ENCODE data around the gene SMOC1. TPM values are rescaled to one million over a fixed set of nuclear protein-coding genes. Genes with fewer than 3 reads are reported as not detected.

SMOC1 gene
- total RNA-seq, 1 experiment from 2014 or later: not detected

DNA sequence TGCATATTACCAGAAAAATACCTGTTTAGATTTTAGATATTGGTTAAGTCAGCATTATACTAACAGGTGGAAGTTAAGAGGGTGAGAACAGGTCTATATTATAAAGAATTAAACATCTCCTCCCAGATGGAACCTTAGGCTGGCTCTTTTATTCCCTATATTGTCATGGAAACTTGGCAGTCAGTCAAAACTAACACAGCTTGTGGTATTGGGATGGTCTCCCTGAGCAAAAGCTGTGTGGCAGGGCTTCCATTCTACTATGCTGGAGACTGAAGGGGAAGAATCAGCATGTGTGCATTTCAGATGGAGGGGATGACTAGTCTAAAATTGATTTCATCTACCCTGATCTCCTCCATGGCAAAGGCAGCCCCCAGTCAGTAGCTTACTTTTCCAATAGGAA lies 66.7 kb downstream of the SMOC1 start:
- Histone ChIP-seq H3K27me3 (ENCODE audit: insufficient read depth, low read depth) (peaks cover 21% of the 10 kb centered on the region), H3F3A (ENCODE audit: insufficient read depth, low read depth) (no peaks in the 10 kb centered on the region), H3K4me2 (no peak overlapping the region), H3K27ac (no peak overlapping the region), H3K4me1 (replicated peaks; ENCODE audit: insufficient read depth) (no peaks in the 10 kb centered on the region), H3K4me3 (no peak overlapping the region), H3K79me2 (ENCODE audit: low read depth) (no peaks in the 10 kb centered on the region), H2AFZ (no peak overlapping the region), H4K20me1 (ENCODE audit: insufficient read depth) (no peaks in the 10 kb centered on the region), H3K9me2 (ENCODE audit: insufficient read depth) (no peaks in the 10 kb centered on the region), H3K9me3 (ENCODE audit: insufficient read depth, low read depth) (no peaks in the 10 kb centered on the region), H3K36me3 (ENCODE audit: low read depth) (no peaks in the 10 kb centered on the region)
- intact Hi-C loops (cut with micrococcal nuclease; ENCODE audit: unreplicated experiment): no loop called here
- TF ChIP-seq EZH2 (IDR thresholded peaks at IDR 0.05; ENCODE audit: low read depth): no peak
- no peak for TF ChIP-seq CTCF (conservative IDR thresholded peaks at IDR 0.05)
- BruUV-seq (replicated peaks): no TSS peak
- ChIA-PET CTCF (no interaction called here), POLR2A (ENCODE audit: unreplicated experiment) (no interaction called here)
- no peak for DNase-seq

DNA sequence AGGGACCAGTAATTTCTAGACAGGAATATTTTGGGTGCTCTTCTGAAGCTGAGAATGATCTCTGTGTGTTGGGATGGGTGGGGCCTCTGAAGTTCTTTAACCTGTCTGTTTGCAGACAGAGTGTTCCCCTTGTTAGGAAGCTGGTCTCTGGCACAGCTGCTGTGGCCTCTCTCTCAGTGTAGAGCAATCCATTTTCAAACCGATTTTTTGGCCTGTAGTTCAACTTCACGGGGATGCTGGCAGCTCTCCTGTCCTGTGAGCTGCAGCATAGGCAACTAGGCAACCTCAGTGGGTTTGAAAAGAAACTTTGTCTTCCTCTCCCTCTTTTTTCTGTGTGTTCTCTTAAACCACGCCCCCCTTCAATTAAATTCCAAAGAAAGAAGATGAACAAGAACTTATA lies 69.1 kb downstream of the SMOC1 start:
- H3K9me2 ChIP-seq (ENCODE audit: insufficient read depth): no peaks in the 10 kb centered on the region
- intact Hi-C loops (cut with micrococcal nuclease; ENCODE audit: unreplicated experiment): no loop called here

GRCh38 chr14:69951263-69951662 lies 72.0 kb downstream of the SMOC1 start:
- POLR2A ChIA-PET (ENCODE audit: unreplicated experiment): no interaction called here

More for the DNA sequence above, 69.1 kb downstream of the SMOC1 start:
- CTCF ChIA-PET: no interaction called here
- Histone ChIP-seq H3K4me1 (replicated peaks; ENCODE audit: insufficient read depth) (no peaks in the 10 kb centered on the region), H2AFZ (no peak overlapping the region), H3K27me3 (ENCODE audit: insufficient read depth, low read depth) (peaks cover 21% of the 10 kb centered on the region), H3K4me3 (no peak overlapping the region), H3K27ac (no peak overlapping the region), H3K4me2 (no peak overlapping the region), H4K20me1 (ENCODE audit: insufficient read depth) (no peaks in the 10 kb centered on the region), H3K79me2 (ENCODE audit: low read depth) (no peaks in the 10 kb centered on the region), H3K36me3 (ENCODE audit: low read depth) (no peaks in the 10 kb centered on the region), H3F3A (ENCODE audit: insufficient read depth, low read depth) (no peaks in the 10 kb centered on the region), H3K9me3 (ENCODE audit: insufficient read depth, low read depth) (no peaks in the 10 kb centered on the region)
- POLR2A ChIA-PET (ENCODE audit: unreplicated experiment): no interaction called here
- TF ChIP-seq EZH2 (IDR thresholded peaks at IDR 0.05; ENCODE audit: low read depth): no peak
- TF ChIP-seq CTCF (conservative IDR thresholded peaks at IDR 0.05): no peak
- no TSS peak for BruUV-seq (replicated peaks)
- no peak for DNase-seq

More at GRCh38 chr14:69951263-69951662, 72.0 kb downstream of the SMOC1 start:
- Histone ChIP-seq H3K4me3 (no peak overlapping the region), H3F3A (ENCODE audit: insufficient read depth, low read depth) (no peaks in the 10 kb centered on the region), H3K4me1 (replicated peaks; ENCODE audit: insufficient read depth) (no peaks in the 10 kb centered on the region), H2AFZ (no peak overlapping the region), H3K36me3 (ENCODE audit: low read depth) (no peaks in the 10 kb centered on the region), H3K9me3 (ENCODE audit: insufficient read depth, low read depth) (no peaks in the 10 kb centered on the region), H3K4me2 (no peak overlapping the region), H3K79me2 (ENCODE audit: low read depth) (no peaks in the 10 kb centered on the region), H3K27me3 (ENCODE audit: insufficient read depth, low read depth) (peaks cover 36% of the 10 kb centered on the region), H3K27ac (no peak overlapping the region), H4K20me1 (ENCODE audit: insufficient read depth) (no peaks in the 10 kb centered on the region), H3K9me2 (ENCODE audit: insufficient read depth) (no peaks in the 10 kb centered on the region)
- BruUV-seq (replicated peaks): no TSS peak
- DNase-seq: no peak
- CTCF ChIA-PET: no interaction called here
- intact Hi-C loops (cut with micrococcal nuclease; ENCODE audit: unreplicated experiment): no loop called here
- TF ChIP-seq EZH2 (IDR thresholded peaks at IDR 0.05; ENCODE audit: low read depth) (no peak), CTCF (conservative IDR thresholded peaks at IDR 0.05) (no peak)
